ENCODE results near the gene CLCA1.
A peak's percentile ranks its signal among the peaks of the same experiment; 100 is the strongest.

The CLCA1 gene

GRCh38 chr1:86504895-86505563 is 36.3 kb downstream of the CLCA1 start:
- no peak for DNase-seq

- no peak for DNase-seq
Observed at GRCh38 chr1:86505564-86505902, 36.8 kb downstream of the CLCA1 start.

GRCh38 chr1:86507935-86508582 is 39.3 kb downstream of the CLCA1 start:
- peak; percentile 12 for DNase-seq

GRCh38 chr1:86508583-86508969 is 39.8 kb downstream of the CLCA1 start:
- DNase-seq = no peak

- DNase-seq = peak; percentile 2
Observed at GRCh38 chr1:86515597-86515996, 46.9 kb downstream of the CLCA1 start.

- no peak for DNase-seq
Observed at GRCh38 chr1:86516335-86516734, 47.6 kb downstream of the CLCA1 start.

GRCh38 chr1:86517336-86517735 is 48.6 kb downstream of the CLCA1 start:
- no peak for DNase-seq

GRCh38 chr1:86520789-86521521 is 52.2 kb downstream of the CLCA1 start:
- no peak for DNase-seq

- no peak for DNase-seq
Observed at GRCh38 chr1:86521522-86521891, 52.8 kb downstream of the CLCA1 start.

- no peak for DNase-seq
Observed at GRCh38 chr1:86522240-86522639, 53.5 kb downstream of the CLCA1 start.

GRCh38 chr1:86523670-86524354 is 55.1 kb downstream of the CLCA1 start:
- no peak for DNase-seq

GRCh38 chr1:86527306-86527705 is 58.6 kb downstream of the CLCA1 start:
- no peak for DNase-seq

- no peak for DNase-seq
Observed at GRCh38 chr1:86530211-86530845, 61.6 kb downstream of the CLCA1 start.

GRCh38 chr1:86537928-86538695 is 69.4 kb downstream of the CLCA1 start:
- no peak for DNase-seq

- DNase-seq = no peak
Observed at GRCh38 chr1:86538775-86539174, 70.0 kb downstream of the CLCA1 start.

GRCh38 chr1:86541859-86542258 is 73.1 kb downstream of the CLCA1 start:
- DNase-seq = no peak

- DNase-seq = no peak
Observed at GRCh38 chr1:86542631-86543030, 73.9 kb downstream of the CLCA1 start.

GRCh38 chr1:86546787-86547221 is 78.1 kb downstream of the CLCA1 start, which contains the start of gene CLCA4:
TSS of gene CLCA4 (plus strand) at chr1:86547078. CDS start at chr1:86547120, 42 bp downstream.
- DNase-seq = no peak

GRCh38 chr1:86548839-86549238 is 80.1 kb downstream of the CLCA1 start:
- DNase-seq = no peak
